GM12872 (cell line): ENCODE measurements around the gene PLSCR3.

Experiments
- TF ChIP-seq, protein P1 (sequence below): IDR thresholded peaks from 3 replicates; pipeline ENCODE4 v1.5.1; 2011; ENCODE audit warnings: low read depth, mild to moderate bottlenecking, low read length, moderate library complexity; ENCODE audit not compliant: insufficient read depth

PLSCR3 gene

DNA sequence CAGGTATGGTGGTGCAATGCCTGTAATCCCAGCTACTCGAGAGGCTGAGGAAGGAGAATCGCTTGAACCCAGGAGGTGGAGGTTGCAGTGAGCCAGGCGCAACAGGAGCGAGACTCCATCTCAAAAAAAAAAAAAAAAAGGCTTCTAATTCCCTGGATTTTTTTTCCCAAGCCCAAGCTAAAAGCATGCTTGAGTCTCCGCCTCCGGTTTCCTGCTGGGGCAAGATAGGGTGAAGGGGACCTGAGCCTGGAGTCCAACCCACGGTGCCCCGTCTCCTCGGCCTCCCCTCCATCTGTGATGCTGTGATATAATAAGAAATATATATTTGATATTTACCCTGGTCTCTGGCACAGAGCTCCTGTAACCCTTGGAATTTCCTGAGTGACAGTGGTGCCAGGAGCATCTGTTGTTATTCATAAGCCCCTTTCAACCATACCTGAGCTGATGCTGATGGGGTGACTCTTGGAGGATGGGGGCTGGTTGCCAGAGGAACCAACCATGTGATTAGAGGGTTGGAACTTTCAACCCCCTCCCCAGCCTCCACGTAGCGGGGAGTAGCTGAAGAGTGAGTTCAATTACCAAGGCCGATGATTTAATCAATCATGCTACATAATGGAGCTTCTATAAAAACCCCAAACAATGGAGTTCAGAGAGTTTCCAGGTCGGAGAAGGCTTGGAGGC lies 26.3 kb downstream of the PLSCR3 start:
- TF ChIP-seq, protein P1, sequence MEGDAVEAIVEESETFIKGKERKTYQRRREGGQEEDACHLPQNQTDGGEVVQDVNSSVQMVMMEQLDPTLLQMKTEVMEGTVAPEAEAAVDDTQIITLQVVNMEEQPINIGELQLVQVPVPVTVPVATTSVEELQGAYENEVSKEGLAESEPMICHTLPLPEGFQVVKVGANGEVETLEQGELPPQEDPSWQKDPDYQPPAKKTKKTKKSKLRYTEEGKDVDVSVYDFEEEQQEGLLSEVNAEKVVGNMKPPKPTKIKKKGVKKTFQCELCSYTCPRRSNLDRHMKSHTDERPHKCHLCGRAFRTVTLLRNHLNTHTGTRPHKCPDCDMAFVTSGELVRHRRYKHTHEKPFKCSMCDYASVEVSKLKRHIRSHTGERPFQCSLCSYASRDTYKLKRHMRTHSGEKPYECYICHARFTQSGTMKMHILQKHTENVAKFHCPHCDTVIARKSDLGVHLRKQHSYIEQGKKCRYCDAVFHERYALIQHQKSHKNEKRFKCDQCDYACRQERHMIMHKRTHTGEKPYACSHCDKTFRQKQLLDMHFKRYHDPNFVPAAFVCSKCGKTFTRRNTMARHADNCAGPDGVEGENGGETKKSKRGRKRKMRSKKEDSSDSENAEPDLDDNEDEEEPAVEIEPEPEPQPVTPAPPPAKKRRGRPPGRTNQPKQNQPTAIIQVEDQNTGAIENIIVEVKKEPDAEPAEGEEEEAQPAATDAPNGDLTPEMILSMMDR: no peak

DNA sequence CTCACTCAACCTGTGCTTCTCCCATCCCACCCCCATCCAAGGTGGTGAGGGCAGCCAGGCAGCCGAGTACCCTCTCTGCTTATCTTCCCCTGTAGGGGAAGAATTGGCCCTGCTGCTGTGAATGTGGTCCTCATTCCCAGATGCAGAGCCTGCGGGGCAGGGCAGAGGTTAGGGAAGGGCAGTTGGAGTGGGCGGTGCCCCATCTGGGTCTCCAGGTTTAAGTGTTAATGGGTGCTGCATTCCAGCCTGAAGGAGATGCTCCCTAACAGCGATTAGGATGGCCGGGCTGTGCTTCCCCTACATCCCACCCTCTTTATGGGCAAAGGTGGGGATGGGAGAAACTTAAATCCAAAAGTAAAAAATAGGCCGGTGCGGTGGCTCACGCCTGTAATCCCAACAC lies 27.2 kb downstream of the PLSCR3 start:
- TF ChIP-seq, protein P1: no peak

DNA sequence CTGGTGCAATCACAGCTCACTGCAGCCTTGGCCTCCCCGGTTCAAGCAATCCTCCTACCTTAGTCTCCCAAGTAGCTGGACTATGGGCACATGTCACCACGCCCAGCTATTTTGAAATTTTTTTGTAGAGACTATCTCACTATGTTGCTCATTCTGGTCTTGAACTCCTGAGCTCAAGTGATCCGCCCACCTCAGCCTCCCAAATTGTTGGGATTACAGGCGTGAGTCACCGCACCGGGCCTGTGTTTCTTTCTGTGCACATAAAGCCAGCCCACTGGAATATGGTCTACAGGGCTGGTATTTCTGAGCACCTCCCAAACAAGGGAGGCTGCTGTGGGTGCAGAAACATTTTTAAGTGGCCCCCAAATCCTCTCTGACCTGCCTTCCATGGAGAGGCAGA lies 31.0 kb downstream of the PLSCR3 start:
- TF ChIP-seq, protein P1: no peak

DNA sequence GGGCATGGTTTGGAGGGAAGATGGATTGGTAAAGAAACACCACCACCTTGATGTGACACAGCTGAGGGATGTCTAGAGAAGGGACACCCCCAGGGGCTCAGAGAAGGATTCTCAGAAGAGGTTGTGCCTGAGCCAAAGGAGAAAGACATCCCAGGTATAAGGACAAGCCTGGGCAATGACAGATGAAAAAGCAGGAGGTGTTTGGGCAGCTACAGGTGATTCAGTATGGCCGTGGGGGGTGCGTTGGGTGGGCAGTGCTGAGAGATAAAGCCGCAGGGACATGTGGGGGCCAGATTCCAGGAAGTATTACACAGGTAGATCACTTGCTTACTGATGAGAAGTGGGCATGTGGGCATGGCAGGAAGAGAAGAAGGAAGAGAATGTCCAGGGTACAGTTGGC lies 32.4 kb downstream of the PLSCR3 start:
- TF ChIP-seq, protein P1: no peak

DNA sequence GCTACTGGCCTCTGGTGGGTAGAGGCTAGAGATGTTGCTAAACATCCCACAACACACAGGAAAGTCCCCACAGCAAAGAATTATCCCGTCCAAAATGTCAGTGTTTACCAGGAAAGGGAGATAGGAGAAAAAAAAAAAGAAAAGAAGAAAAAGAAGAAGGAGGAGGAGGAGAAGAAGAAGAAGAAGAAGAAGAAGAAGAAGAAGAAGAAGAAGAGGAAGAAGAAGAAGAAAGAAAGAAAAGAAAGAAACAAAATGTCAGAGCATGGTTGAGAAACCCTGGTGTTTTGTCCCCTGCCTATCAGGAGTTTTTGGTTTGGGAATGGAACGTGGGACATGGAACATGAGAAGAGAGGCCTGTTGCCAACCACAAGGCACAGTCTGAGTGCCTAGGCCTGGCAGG lies 36.9 kb downstream of the PLSCR3 start:
- TF ChIP-seq, protein P1: no peak

DNA sequence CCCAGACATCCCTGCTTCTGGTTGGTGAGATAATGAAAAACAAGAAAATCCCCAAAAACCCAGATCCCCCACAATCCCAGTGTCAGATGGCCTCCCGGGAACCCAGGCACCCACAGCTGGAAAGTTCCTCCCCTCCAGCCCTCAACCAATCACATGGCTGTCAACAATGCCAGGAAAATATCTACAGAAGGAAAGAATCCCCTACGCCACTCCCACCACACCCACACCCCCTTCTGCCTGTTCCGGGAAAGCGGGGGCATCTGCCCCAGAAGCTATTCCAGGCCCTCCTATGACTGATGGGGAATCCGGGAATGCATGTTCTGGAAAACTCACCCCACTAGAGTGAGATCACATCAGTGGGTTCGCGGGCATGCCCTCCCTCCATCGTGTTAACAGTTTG lies 37.6 kb downstream of the PLSCR3 start:
- TF ChIP-seq, protein P1: no peak

DNA sequence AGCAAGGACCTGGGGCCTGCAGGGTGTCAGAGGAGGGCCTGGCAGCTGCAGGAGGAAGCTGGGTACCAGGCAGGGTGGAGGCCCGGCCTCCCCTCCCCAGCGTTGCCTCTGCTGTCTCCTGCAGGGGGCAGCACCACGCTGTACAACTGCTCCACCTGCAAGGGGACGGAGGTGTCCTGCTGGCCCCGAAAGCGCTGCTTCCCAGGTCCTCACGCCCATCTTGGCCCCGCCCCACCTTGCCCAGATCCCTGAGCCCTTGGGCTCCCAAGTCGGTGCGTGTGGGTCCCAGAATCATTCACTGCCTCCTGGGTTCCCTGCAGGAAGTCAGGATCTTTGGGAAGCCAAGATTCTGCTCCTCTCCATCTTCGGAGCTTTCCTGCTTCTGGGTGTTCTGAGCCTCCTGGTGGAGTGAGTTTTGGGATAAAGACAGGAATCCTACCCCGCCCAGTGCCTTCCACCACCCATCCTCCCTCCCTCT lies 38.2 kb downstream of the PLSCR3 start:
- TF ChIP-seq, protein P1: peak; percentile 96
